CD4-positive, alpha-beta T cell treated with Interleukin-21 for 1 hour (primary cell): ENCODE results near the gene NEK11.

Source experiments
- DNase-seq: peaks from one replicate; pipeline ENCODE4 v3.0.0-alpha.2; 2020

NEK11 gene

GRCh38 chr3:131147534-131147933 lies 120.9 kb downstream of the NEK11 start:
- DNase-seq: no peak

- no peak for DNase-seq
Observed at GRCh38 chr3:131158434-131158833, 131.8 kb downstream of the NEK11 start.

GRCh38 chr3:131162516-131162915 lies 135.8 kb downstream of the NEK11 start:
- no peak for DNase-seq

- no peak for DNase-seq
Observed at GRCh38 chr3:131167867-131168266, 141.2 kb downstream of the NEK11 start.

GRCh38 chr3:131169331-131169730 lies 142.7 kb downstream of the NEK11 start:
- DNase-seq: no peak

- no peak for DNase-seq
Observed at GRCh38 chr3:131172502-131173200, 146.0 kb downstream of the NEK11 start.

- peak; percentile 36 for DNase-seq
Observed at GRCh38 chr3:131174752-131175151, 148.1 kb downstream of the NEK11 start.

- no peak for DNase-seq
Observed at GRCh38 chr3:131178710-131179375, 152.2 kb downstream of the NEK11 start.

GRCh38 chr3:131192701-131193100 lies 166.0 kb downstream of the NEK11 start:
- DNase-seq: no peak

- DNase-seq: no peak
Observed at GRCh38 chr3:131193641-131194238, 167.1 kb downstream of the NEK11 start.

- no peak for DNase-seq
Observed at GRCh38 chr3:131194816-131195215, 168.1 kb downstream of the NEK11 start.

- no peak for DNase-seq
Observed at GRCh38 chr3:131200636-131201199, 174.0 kb downstream of the NEK11 start.

GRCh38 chr3:131216330-131216729 lies 189.7 kb downstream of the NEK11 start:
- DNase-seq: no peak

GRCh38 chr3:131216801-131217200 lies 190.1 kb downstream of the NEK11 start:
- no peak for DNase-seq

- no peak for DNase-seq
Observed at GRCh38 chr3:131217296-131217741, 190.6 kb downstream of the NEK11 start.

GRCh38 chr3:131218196-131218595 lies 191.5 kb downstream of the NEK11 start:
- DNase-seq: no peak

GRCh38 chr3:131221731-131222130 lies 195.1 kb downstream of the NEK11 start:
- DNase-seq: no peak

GRCh38 chr3:131222599-131222998 lies 195.9 kb downstream of the NEK11 start:
- DNase-seq: no peak

GRCh38 chr3:131223373-131224289 lies 197.0 kb downstream of the NEK11 start:
- DNase-seq: no peak

- DNase-seq: no peak
Observed at GRCh38 chr3:131224886-131225550, 198.3 kb downstream of the NEK11 start.

GRCh38 chr3:131228522-131228921 lies 201.8 kb downstream of the NEK11 start:
- no peak for DNase-seq
